ENCODE results near the gene PFKL.

Gene PFKL

DNA sequence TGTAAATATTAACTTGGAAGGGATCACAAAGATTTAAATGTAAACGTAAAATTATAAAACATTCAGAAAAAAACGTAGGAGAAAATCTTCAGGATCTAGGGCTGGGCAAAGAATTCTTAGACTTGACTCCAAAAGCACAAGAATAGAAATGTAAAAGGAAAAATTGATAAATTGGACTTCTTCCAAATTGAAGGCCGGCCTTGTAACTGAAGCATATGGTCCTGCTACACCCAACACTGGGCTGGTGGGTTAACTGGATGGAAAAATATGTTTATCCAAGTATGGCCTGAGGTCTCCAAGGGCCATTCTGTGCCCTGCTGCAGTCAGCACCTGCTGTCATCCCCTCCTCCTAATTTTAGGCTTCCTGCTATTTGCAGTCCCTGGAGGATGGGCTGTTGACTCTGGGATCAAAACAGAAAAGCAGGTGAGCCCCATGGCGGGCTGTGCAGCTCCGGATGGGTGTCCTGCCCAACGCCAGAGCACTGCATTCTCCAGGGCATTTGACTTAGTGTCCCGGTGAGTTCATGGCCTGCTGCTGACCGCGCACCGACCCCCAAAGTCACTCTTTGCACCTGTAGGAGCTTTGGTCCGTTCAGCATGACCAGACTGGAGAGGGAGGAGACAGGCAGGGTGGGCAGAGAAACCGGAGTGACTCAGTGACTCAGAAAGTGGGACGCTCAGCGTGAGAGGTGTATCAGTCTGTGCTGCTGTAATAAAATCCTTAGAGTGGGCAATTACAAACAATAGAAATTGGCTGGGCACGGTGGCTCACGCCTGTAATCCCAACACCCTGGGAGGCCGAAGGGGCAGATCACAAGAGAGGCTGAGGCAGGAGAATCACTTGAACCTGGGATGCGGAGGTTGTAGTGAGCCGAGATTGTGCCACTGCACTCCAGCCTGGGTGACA, 20.2 kb upstream of the PFKL start:
- TF ChIP-seq TEAD4 (IDR thresholded peaks at IDR 0.05) (no peak), CREB1 (IDR thresholded peaks at IDR 0.05; ENCODE audit: low read depth) (no peak), CEBPB (IDR thresholded peaks at IDR 0.05) (no peak), FOXM1 (IDR thresholded peaks at IDR 0.05; ENCODE audit: borderline replicate concordance, low read depth) (no peak), NFIC (IDR thresholded peaks at IDR 0.05) (no peak), EP300 (IDR thresholded peaks at IDR 0.05; ENCODE audit: borderline replicate concordance) (0 out of 2 replicates have a peak, but pooled peaks have one; percentile 28)
- TF ChIP-seq, protein P1, sequence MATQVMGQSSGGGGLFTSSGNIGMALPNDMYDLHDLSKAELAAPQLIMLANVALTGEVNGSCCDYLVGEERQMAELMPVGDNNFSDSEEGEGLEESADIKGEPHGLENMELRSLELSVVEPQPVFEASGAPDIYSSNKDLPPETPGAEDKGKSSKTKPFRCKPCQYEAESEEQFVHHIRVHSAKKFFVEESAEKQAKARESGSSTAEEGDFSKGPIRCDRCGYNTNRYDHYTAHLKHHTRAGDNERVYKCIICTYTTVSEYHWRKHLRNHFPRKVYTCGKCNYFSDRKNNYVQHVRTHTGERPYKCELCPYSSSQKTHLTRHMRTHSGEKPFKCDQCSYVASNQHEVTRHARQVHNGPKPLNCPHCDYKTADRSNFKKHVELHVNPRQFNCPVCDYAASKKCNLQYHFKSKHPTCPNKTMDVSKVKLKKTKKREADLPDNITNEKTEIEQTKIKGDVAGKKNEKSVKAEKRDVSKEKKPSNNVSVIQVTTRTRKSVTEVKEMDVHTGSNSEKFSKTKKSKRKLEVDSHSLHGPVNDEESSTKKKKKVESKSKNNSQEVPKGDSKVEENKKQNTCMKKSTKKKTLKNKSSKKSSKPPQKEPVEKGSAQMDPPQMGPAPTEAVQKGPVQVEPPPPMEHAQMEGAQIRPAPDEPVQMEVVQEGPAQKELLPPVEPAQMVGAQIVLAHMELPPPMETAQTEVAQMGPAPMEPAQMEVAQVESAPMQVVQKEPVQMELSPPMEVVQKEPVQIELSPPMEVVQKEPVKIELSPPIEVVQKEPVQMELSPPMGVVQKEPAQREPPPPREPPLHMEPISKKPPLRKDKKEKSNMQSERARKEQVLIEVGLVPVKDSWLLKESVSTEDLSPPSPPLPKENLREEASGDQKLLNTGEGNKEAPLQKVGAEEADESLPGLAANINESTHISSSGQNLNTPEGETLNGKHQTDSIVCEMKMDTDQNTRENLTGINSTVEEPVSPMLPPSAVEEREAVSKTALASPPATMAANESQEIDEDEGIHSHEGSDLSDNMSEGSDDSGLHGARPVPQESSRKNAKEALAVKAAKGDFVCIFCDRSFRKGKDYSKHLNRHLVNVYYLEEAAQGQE (IDR thresholded peaks at IDR 0.05; ENCODE audit: low read depth), result no peak

DNA sequence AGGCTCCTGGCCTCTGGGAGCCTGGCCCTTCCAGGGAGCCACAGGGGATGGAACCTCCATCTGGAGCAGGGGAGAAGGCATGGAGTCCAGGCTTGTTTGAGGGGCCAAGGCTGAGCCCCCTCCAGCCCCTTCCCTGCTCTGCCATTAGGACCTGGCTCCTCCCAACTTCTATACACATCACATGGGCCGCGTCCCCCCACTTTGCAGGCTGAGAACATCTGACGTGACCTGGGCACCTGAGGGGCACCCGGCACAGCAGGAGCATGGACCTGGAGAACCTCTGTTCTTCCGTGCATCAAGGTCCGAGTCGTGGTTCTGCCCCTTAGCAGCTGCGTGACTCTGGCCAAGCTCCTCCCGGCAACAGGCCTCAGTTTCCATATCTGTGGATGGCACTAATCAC, 18.1 kb upstream of the PFKL start:
- TF ChIP-seq, protein P2, sequence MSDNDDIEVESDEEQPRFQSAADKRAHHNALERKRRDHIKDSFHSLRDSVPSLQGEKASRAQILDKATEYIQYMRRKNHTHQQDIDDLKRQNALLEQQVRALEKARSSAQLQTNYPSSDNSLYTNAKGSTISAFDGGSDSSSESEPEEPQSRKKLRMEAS (IDR thresholded peaks at IDR 0.05), result no peak
- TF ChIP-seq, protein P3, sequence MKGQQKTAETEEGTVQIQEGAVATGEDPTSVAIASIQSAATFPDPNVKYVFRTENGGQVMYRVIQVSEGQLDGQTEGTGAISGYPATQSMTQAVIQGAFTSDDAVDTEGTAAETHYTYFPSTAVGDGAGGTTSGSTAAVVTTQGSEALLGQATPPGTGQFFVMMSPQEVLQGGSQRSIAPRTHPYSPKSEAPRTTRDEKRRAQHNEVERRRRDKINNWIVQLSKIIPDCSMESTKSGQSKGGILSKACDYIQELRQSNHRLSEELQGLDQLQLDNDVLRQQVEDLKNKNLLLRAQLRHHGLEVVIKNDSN (IDR thresholded peaks at IDR 0.05), result no peak
- TF ChIP-seq EGR1 (IDR thresholded peaks at IDR 0.05) (no peak), RAD21 (IDR thresholded peaks at IDR 0.05; ENCODE audit: low read depth) (no peak), NFIC (IDR thresholded peaks at IDR 0.05) (no peak), EP300 (IDR thresholded peaks at IDR 0.05; ENCODE audit: borderline replicate concordance) (no peak), FOXM1 (IDR thresholded peaks at IDR 0.05; ENCODE audit: borderline replicate concordance, low read depth) (no peak), YY1 (IDR thresholded peaks at IDR 0.05; ENCODE audit: low read depth) (no peak), CEBPB (IDR thresholded peaks at IDR 0.05) (no peak), ZBTB7A (IDR thresholded peaks at IDR 0.05; ENCODE audit: low read depth) (no peak), CREB1 (IDR thresholded peaks at IDR 0.05; ENCODE audit: low read depth) (no peak)

DNA sequence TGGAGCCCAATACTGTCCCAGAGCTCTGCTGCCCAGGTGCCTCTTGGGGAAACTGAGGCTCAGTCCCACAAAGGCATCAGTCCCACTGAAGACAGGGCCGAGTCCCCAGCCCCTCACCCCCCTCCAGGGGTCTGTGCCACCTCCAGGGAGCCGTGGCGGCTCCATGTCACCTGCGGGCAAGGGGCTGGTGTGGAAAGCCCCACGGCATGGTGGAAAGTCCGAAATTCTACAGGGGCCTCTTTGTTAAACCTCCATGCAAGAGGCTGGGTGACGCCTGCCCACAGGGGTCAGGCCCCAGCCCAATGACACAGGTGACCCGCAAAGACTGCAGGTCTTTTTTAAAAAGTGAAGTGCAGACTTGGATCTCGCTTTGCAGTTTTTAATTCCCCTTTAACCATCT, 17.5 kb upstream of the PFKL start:
- TF ChIP-seq, protein P2 (IDR thresholded peaks at IDR 0.05), result no peak
- TF ChIP-seq EGR1 (IDR thresholded peaks at IDR 0.05) (no peak), CEBPB (IDR thresholded peaks at IDR 0.05) (no peak), TAF1 (IDR thresholded peaks at IDR 0.05; ENCODE audit: low read depth) (no peak), TEAD4 (IDR thresholded peaks at IDR 0.05) (no peak), EP300 (IDR thresholded peaks at IDR 0.05; ENCODE audit: borderline replicate concordance) (no peak), ZBTB7A (IDR thresholded peaks at IDR 0.05; ENCODE audit: low read depth) (no peak), YY1 (IDR thresholded peaks at IDR 0.05; ENCODE audit: low read depth) (no peak), CREB1 (IDR thresholded peaks at IDR 0.05; ENCODE audit: low read depth) (no peak), RAD21 (IDR thresholded peaks at IDR 0.05; ENCODE audit: low read depth) (no peak), TCF12 (IDR thresholded peaks at IDR 0.05; ENCODE audit: low read depth) (no peak), NFIC (IDR thresholded peaks at IDR 0.05) (no peak), FOXM1 (IDR thresholded peaks at IDR 0.05; ENCODE audit: borderline replicate concordance, low read depth) (no peak)
- TF ChIP-seq, protein P1 (IDR thresholded peaks at IDR 0.05; ENCODE audit: low read depth), result no peak
- TF ChIP-seq, protein P3 (IDR thresholded peaks at IDR 0.05), result no peak

DNA sequence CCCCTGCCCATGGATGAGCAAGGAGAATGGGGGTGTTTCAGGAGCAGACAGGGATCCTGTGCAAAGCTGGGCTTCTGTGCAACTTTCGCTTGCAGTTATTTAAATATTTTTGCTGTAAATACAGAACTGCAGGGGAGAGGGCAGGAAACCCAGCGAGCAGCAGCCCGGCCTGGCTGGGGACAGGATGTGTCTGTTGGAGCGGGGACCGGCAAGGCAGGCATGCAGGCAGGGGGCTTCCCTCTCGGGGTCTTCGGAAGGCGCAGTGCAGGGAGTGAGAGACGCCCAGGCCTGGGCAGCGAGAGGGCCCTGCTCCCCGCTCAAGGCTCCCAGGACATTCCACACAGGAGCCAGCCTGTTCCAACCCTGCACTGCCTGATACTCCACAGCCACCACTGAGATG, 15.9 kb upstream of the PFKL start:
- TF ChIP-seq, protein P1 (IDR thresholded peaks at IDR 0.05; ENCODE audit: low read depth), result no peak
